Kidney epithelial cell (primary cell): Measurements from ENCODE around the gene ELAC2. TPM values are rescaled to one million over a fixed set of nuclear protein-coding genes. Genes with fewer than 3 reads are reported as not detected.

Experiments used
- DNase-seq: peaks from one replicate; pipeline ENCODE4 v3.0.0-alpha.2; 2010; ENCODE audit warnings: low read depth
- H3K27me3 ChIP-seq: 2 replicates; pipeline ENCODE4 v1.6.0; 2011; ENCODE audit warnings: low read length; ENCODE audit not compliant: control insufficient read depth, insufficient read depth
- H3K36me3 ChIP-seq: 2 replicates; pipeline ENCODE4 v1.5.1; 2011; ENCODE audit warnings: low read length; ENCODE audit not compliant: control insufficient read depth, insufficient read depth
- H3K4me3 ChIP-seq: 2 replicates; pipeline ENCODE4 v1.5.1; 2011; ENCODE audit warnings: low read depth, mild to moderate bottlenecking, control low read depth, low read length
- CTCF ChIP-seq: IDR thresholded peaks from 2 replicates; pipeline ENCODE4 v1.5.1; 2011; ENCODE audit warnings: mild to moderate bottlenecking, moderate library complexity, low read length, control low read depth, inconsistent platforms; ENCODE audit not compliant: insufficient read depth, poor library complexity, severe bottlenecking
- total RNA-seq: library from RNA; depleted of rRNA; stranded (reverse); fragments of >200 nt; gene quantifications from 2 replicates; pipeline ENCODE4 v1.2.3, GENCODE V29; 2015

The ELAC2 gene
- total RNA-seq, 1 donor from 2014 or later: 73.7 TPM

GRCh38 chr17:13027246-13027645, 9.4 kb upstream of the ELAC2 start:
- H3K4me3 ChIP-seq: no peak overlapping the region
- peaks cover 10% of the 10 kb centered on the region for H3K27me3 ChIP-seq
- TF ChIP-seq CTCF: no peak
- DNase-seq: no peak
- no peaks in the 10 kb centered on the region for H3K36me3 ChIP-seq

GRCh38 chr17:13025687-13026086, 7.9 kb upstream of the ELAC2 start:
- no peak for TF ChIP-seq CTCF
- no peaks in the 10 kb centered on the region for H3K36me3 ChIP-seq
- no peak for DNase-seq
- H3K27me3 ChIP-seq: peaks cover 10% of the 10 kb centered on the region
- H3K4me3 ChIP-seq: no peak overlapping the region

- no peak for DNase-seq
- Histone ChIP-seq H3K4me3 (no peak overlapping the region), H3K27me3 (peaks cover 10% of the 10 kb centered on the region), H3K36me3 (no peaks in the 10 kb centered on the region)
- no peak for TF ChIP-seq CTCF
These were observed 7.4 kb upstream of the ELAC2 start for GRCh38 chr17:13025258-13025627.

GRCh38 chr17:13024526-13025257, 6.9 kb upstream of the ELAC2 start:
- Histone ChIP-seq H3K36me3 (no peaks in the 10 kb centered on the region), H3K27me3 (peaks cover 10% of the 10 kb centered on the region), H3K4me3 (no peak overlapping the region)
- TF ChIP-seq CTCF: peak; percentile 98
- DNase-seq: no peak

GRCh38 chr17:13024016-13024415, 6.2 kb upstream of the ELAC2 start:
- peaks cover 10% of the 10 kb centered on the region for H3K27me3 ChIP-seq
- H3K4me3 ChIP-seq: no peak overlapping the region
- no peaks in the 10 kb centered on the region for H3K36me3 ChIP-seq
- no peak for DNase-seq
- TF ChIP-seq CTCF: no peak
